Tongue (tissue), 2 donors: ENCODE data around the gene KLHL41. TPM values are rescaled to one million over a fixed set of nuclear protein-coding genes. Genes with fewer than 3 reads are reported as not detected.
A peak's percentile ranks its signal among the peaks of the same experiment; 100 is the strongest.
"Not testable (repeated sequence)": the region's sequence is repeated elsewhere in the genome, so short reads cannot be mapped to it uniquely, and the experiment has no call there.

Experiments used
- DNase-seq: peaks from one replicate; pipeline ENCODE4 v3.0.0-alpha.2; 2015
- total RNA-seq: library from RNA; depleted of rRNA; stranded (reverse); fragments of >200 nt; gene quantifications from one replicate; pipeline ENCODE4 v1.2.3, GENCODE V29; 2014

The KLHL41 gene
- total RNA-seq, 1 donor from 2014 or later, result 2,840 TPM

- no peak for DNase-seq
Observed at GRCh38 chr2:169510496-169510895, 994 bp downstream of the KLHL41 start.

GRCh38 chr2:169511818-169512217, 2.3 kb downstream of the KLHL41 start:
- peak; percentile 62 for DNase-seq

GRCh38 chr2:169512525-169512924, 3.0 kb downstream of the KLHL41 start:
- DNase-seq, result no peak

- DNase-seq, result no peak
Observed at GRCh38 chr2:169513094-169513493, 3.6 kb downstream of the KLHL41 start.

- DNase-seq, result peak; percentile 92
Observed at GRCh38 chr2:169513926-169514325, 4.4 kb downstream of the KLHL41 start.

GRCh38 chr2:169514758-169515157, 5.3 kb downstream of the KLHL41 start:
- not testable (repeated sequence) for DNase-seq

GRCh38 chr2:169516488-169516995, 7.0 kb downstream of the KLHL41 start:
- not testable (repeated sequence) for DNase-seq

- no peak for DNase-seq
Observed at GRCh38 chr2:169520896-169521295, 11.4 kb downstream of the KLHL41 start.

- no peak for DNase-seq
Observed at GRCh38 chr2:169523681-169524080, 14.2 kb downstream of the KLHL41 start.

- DNase-seq, result no peak
Observed at GRCh38 chr2:169525434-169525833, 15.9 kb downstream of the KLHL41 start.

GRCh38 chr2:169526451-169526850, 16.9 kb downstream of the KLHL41 start:
- DNase-seq, result no peak

- peak; percentile 78 for DNase-seq
Observed at GRCh38 chr2:169528271-169528701, 18.8 kb downstream of the KLHL41 start.

- DNase-seq, result not testable (repeated sequence)
Observed at GRCh38 chr2:169539460-169539859, 30.0 kb downstream of the KLHL41 start.

GRCh38 chr2:169540146-169540545, 30.6 kb downstream of the KLHL41 start:
- no peak for DNase-seq

GRCh38 chr2:169542433-169542832, 32.9 kb downstream of the KLHL41 start:
- DNase-seq, result no peak

- DNase-seq, result no peak
Observed at GRCh38 chr2:169546756-169547155, 37.3 kb downstream of the KLHL41 start.

- DNase-seq, result peak; percentile 24
Observed at GRCh38 chr2:169561364-169561763, 51.9 kb downstream of the KLHL41 start.

GRCh38 chr2:169562084-169562483, 52.6 kb downstream of the KLHL41 start:
- DNase-seq, result not testable (repeated sequence)

GRCh38 chr2:169562519-169562918, 53.0 kb downstream of the KLHL41 start:
- no peak for DNase-seq

- no peak for DNase-seq
Observed at GRCh38 chr2:169565686-169566085, 56.2 kb downstream of the KLHL41 start.

- DNase-seq, result no peak
Observed at GRCh38 chr2:169569948-169570347, 60.4 kb downstream of the KLHL41 start.

- not testable (repeated sequence) for DNase-seq
Observed at GRCh38 chr2:169570752-169571151, 61.2 kb downstream of the KLHL41 start.

GRCh38 chr2:169571571-169571970, 62.1 kb downstream of the KLHL41 start:
- no peak for DNase-seq

- no peak for DNase-seq
Observed at GRCh38 chr2:169572189-169572588, 62.7 kb downstream of the KLHL41 start.

GRCh38 chr2:169572821-169573159, 63.3 kb downstream of the KLHL41 start:
- no peak for DNase-seq
